ENCODE measurements around the gene RMDN3.

The RMDN3 gene

DNA sequence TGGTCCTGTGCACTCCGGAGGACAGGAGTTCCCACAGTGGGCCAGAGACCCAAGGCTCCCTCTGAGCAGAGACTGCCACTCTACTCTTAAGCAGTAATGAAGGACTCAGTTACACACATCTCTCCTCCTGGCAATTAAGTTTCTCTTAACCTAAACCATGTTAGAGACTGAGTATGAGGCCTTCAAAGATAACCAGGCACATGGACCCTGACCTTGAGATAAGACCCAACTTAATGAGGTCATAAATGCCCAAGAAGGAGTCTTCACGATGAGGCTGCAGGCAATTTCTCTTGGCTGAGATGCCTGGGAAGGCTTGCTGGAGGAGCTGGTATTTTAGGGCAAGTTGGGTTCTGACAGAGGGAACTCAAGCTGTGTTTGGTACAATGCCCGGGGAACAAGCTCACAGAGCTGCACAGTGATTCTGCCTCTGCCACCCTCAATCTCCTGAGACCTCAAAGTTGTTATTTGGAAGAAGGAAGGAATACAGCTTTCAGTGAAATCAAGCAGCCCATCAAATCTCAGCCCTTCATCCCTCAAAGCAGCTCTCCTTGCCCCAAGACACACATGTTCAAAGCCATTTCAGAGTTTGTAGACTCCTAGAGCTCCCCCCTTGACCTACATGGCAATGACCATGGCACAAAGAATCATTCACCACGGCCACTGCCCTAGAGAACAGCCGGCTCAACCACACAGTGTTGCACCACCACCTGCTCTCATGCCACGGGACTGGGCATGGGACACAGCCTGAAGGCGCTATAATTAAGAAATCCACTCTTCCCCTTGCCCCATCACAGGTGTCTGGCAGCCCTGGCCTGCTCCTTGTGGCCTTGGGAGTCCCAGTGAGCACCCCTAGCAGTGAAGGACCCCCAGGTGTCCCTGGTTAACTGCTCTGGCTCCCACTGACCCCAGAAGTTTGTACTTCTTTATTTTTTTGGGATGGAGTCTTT lies 7.1 kb downstream of the RMDN3 start:
- no peak for DNase-seq (ENCODE audit: low read depth)

DNA sequence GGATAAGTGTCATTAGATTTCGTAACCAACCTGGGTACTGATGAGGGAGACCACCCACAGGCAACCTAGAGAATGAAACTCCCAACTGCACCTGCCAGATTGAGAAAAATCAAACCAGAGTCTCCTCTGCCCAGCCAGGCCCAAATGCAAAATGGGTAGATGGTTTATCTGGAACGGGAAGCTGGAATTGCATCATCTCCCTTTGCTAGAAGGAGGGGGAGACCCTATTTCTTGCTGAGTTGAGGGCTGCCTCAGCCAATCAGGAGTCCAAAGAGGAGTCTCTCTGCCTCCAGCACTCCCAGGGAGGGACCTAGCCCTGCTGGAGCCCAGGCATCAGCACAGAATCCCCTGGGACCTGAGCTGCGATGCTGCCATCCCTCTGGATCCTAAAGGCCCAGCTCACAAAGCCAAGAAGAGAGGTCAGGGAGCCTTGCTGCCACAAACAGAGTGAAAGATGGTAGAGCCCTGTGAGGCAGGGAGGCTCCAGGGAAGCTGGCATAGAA lies 8.1 kb downstream of the RMDN3 start:
- DNase-seq (ENCODE audit: low read depth), result no peak

DNA sequence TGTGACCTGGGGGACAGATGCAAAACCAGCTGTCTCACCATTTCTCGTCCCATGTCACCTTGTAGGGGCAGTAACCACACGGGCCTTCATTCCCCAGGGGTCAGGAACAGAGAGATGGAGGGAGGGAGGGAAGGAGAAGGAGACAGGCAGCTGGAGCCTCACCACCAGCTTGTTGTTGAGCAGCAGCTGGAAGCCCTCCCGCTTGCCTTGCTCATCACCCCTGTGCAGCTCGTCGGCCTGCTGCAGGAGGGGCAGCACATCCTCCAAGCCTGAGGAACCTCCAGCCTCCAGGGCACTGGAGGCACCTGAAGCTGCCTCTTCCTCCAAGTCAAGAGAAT lies 10.3 kb downstream of the RMDN3 start:
- no peak for DNase-seq (ENCODE audit: low read depth)

DNA sequence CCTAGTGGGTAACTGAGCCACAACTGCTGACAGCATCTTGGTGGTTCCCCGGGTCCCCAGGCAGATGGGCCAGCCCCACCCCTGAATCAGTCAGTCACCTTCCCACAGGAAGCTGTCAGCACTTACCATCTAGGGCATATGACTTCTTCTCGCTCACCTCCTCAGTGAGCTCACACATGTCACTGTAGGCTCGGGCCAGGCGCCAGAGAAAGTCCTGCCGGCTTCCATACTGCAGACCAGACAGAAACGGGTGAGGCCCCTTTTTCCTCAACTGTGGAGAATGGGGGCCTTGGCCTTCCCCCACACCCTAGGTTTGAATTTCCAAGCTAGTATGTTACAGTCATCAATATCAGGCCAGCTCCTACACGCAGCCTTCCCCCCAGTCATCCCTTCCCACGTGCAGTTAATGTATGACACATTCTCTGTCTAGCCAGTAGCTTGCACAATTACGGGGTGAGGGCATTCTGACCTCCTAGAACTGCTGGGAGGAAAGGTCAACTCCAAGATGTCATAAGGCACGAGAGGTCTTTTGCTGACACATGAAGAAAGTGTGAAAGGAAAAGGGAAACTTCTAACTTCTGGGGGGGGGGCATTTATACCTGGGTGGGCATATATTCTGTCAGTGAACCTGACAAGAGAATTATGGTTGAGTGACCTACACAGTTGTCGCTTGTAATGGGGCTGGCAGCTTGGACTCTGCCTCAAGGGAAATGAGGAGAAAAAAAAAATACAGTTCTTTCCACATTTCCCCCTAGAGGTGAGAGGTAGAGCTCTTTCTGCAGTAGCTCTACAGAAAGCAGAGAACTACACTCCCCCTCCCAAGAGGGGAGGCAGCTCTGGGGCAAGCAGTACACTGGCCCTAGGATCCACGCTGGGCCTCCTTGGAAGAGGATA lies 10.9 kb downstream of the RMDN3 start:
- DNase-seq (ENCODE audit: low read depth), result peak; percentile 42

DNA sequence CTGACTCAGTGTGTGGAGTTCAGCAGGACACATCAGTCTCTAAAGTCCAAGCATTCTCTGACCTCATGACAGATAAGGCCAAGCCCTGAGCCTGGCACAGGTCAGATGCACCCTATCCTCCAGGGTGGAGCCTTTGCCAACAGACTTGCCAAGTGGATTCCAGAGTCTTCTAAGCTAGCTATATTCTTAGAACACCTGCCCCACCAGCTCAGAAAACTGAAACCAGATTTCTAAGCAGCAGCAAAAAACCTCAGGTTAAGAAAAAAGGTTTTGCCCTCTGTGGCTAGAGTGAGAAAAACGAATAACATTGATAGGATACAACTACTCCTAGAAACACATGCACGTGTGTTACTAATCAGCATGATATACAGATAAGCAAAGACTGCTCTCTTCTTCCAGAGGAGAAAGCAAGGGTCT lies 11.6 kb downstream of the RMDN3 start:
- no peak for DNase-seq (ENCODE audit: low read depth)

DNA sequence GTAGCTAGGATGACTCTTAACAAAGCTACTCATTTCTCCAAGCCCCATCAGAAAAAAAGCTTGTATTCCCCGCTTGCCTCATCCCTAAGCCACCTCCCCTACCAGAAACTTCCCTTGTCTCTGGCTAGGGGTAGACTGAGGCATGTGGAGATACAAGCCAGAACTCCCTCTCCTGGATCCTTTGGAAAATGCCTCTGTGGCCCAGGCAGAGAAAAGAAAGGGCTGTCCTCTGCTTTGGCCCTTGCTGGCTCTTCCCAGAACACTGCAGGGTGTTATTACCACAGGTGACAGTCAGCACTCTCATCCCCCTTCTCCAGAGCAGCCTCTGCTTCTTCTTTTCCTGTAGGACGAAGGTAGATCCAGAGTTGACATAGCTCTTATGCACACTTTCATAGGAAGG lies 15.2 kb downstream of the RMDN3 start:
- no peak for DNase-seq (ENCODE audit: low read depth)

DNA sequence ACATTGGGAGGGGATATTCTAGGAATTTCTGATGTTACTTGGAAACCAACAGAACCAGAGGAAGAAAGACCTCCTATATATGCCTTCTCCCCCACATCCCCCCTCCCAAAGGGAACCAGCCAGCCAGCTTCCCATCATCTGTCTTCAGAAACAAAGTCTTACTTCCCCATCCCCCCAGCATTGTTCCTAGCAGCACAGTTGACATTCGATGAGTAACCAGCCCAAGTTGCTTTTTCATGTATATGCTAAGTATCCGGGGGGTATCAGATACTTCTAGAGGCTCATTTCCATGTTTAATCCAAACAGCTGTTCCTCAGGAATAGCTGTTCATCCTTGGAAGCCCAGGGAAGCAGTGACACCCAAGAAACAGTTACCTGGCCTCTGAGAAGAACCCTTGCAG lies 16.0 kb downstream of the RMDN3 start:
- DNase-seq (ENCODE audit: low read depth), result no peak

DNA sequence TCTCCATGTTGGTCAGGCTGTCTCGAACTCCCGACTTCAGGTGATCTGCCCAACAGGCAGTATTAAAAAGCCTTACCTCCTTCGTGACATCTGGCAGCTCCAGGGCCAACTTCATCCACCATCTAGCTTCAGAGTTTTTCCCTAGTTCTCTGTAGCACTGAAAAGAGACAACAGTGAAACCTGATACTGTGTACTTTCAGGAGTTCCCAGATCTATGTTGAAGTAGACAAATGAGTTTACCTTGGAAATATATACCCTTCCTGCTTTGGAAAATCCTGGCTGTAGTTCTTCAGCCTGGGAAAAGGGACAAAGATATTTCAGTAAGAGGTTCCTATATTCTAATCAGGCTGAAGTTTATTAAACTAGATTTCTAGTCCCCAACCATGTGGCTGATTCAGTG lies 18.0 kb downstream of the RMDN3 start:
- no peak for DNase-seq (ENCODE audit: low read depth)

DNA sequence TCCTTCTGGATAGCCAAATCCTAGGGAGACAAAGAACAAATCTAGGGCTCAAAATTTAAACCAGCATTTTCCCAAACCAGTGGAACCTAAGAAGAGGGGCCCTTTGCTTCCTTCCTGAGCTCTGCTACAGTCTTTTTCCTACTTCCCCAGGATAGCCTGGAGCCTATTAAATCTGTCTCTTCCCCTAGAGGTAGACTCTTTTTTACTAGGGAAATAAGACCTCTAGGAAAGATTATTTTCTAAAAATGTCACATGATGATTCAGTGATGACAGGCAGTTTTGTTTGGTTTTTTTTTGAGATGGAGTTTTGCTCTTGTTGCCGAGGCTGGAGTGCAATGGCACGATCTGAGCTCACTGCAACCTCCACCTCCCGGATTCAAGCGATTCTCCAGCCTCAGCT lies 18.5 kb downstream of the RMDN3 start:
- no peak for DNase-seq (ENCODE audit: low read depth)

DNA sequence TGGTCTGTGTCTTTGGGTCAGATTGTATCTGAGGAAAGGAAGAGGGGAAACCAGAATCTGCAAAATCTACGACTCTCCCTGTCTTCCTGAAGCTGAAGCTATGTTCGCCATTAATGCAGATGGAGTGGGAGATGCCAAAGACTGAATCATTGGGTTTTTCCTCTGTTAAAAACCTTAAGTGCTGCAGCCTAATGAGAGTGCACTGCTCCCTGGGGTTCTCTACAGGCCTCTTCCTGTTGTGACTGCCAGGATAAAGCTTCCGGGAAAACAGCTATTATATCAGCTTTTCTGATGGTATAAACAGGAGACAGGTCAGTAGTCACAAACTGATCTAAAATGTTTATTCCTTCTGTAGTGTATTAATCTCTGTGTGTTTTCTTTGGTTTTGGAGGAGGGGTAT lies 24.0 kb downstream of the RMDN3 start:
- DNase-seq (ENCODE audit: low read depth), result no peak

DNA sequence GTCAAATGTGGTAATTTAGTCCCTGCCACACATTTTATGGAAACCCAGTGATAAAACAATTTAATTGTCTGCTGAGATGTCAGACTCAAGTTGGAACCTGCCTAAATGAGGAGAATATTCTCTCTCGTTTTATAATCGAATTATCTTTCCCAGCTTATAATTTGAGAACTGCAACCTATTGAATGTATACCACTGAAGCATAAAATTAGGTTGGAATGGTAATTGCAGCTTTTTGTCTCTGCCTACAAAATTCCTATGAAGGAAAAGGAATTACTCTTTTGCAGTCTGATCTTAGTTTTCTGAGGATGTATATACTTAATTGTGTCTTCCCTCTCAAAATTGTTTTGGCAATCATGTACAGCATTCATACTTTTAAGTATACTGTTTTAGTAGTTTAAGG lies 31.1 kb downstream of the RMDN3 start:
- DNase-seq (ENCODE audit: low read depth), result no peak

DNA sequence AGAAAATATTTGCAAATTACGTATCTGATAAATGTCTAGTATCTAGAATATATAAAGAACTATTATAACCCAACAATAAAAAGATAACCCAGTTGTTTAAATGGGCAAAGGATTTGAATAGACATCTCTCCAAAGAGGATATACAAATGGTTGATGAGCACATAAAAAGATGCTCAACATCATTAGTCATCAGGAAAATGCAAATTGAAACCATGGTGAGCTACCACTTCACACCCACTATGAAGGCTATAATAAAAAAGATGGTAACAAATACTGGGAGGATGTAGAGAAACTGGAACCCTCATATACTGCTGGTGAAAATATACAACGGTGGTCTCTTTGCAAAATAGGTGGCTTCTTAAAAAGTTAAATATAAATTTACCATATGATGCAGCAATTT lies 32.1 kb downstream of the RMDN3 start:
- no peak for DNase-seq (ENCODE audit: low read depth)

DNA sequence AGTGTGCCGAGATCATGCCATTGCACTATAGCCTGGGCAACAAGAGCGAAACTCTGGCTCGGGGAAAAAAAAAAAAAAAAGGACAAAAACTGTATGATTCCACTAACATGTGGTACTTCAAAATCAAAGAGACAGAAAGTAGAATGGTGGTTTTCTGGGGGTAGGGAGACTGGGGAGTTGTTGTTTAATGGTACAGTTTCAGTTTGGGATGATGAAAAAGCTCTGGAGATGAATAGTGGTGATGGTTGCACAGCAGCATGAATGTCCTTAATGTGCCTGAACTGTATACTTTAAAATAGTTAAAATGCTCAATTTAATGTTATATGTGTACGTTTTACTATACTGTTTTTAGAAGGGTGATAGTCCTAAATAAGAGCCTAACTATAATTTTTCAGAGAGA lies 32.7 kb downstream of the RMDN3 start:
- DNase-seq (ENCODE audit: low read depth), result no peak

DNA sequence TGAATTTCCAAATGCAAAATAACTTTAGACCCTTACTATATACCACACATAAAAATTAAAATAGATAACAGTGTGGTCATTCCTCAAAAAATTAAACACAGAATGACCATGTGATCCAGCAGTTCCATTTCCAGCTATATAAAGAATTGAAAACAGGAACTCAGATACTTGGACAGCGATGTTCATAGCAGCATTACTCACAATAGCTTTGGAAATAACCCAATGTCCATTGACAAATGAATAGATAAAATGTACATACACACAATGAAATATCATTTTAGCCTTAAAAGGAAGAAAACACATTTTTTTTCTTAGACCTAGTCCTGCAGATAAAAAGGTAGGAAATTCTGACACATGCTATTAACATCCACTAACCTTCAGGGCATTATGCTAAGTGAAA lies 33.4 kb downstream of the RMDN3 start:
- no peak for DNase-seq (ENCODE audit: low read depth)

DNA sequence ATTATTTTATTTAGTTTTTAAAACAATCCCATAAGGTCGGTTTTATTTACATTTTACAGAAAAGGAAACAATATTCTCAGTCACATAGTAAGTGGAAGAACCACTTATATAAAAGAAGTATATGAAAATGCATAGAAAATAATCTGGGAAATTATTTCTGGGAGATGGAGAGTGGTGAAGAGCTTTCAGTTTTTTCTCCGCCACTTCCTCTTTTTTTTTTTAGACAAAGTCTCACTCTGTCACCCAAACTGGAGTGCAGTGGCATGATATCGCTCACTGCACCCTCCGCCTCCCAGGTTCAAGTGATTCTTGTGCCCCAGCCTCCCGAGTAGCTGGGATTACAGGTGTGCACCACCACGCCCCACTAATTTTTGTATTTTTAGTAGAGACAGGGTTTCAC lies 38.9 kb downstream of the RMDN3 start:
- DNase-seq (ENCODE audit: low read depth), result no peak

DNA sequence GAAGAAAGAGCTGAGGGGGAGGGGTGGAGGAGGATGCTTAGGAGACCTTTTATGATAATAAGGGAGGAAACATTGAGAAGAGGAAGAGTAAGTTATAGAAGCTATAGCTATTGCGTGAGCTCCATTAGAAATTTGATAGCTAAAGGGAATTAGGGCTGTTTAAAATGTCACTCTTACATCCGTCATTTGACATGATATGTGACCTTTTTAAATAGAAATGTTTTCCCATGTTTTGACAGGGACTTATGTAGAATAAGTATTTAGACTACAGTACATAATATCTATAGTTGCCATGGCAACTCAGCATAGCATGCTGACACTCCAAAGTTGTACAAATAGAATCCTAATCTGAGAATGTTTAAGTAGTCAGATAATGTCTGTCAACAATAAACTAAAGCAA lies 40.9 kb downstream of the RMDN3 start:
- no peak for DNase-seq (ENCODE audit: low read depth)

DNA sequence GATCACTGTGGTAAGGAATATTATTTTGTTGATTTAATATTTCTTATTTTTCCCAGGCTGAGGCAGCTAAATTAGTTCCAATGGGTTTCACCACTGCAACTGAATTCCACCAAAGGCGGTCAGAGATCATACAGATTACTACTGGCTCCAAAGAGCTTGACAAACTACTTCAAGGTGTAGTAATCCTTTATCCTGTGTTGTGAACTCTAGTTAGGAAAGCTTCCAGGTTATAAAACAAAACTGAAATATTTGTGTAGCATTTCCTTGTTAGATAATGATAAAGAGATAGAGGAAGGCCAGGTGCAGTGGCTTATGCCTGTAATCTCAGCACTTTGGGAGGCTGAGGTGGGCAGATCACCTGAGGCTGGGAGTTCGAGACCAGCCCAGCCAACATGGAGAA lies 48.9 kb downstream of the RMDN3 start:
- DNase-seq (ENCODE audit: low read depth), result no peak

DNA sequence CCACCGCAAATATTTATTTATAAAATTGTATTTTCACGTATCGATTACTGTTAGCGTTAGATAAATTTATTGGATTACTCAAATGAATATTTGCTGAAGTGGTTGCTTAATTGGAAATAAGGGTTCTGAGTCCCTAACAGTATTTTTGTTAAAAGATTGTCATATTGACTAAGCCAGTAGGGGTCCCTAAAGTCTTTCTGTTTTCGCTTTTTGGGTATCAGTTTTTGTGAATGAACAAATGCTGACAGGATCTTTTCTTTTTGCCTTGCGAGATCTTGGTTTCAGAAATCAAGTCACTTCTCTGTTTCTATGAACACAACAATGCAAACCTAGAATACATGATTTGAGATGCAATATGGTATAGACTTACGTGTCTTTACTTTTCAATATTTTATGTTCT lies 53.0 kb downstream of the RMDN3 start:
- no peak for DNase-seq (ENCODE audit: low read depth)

DNA sequence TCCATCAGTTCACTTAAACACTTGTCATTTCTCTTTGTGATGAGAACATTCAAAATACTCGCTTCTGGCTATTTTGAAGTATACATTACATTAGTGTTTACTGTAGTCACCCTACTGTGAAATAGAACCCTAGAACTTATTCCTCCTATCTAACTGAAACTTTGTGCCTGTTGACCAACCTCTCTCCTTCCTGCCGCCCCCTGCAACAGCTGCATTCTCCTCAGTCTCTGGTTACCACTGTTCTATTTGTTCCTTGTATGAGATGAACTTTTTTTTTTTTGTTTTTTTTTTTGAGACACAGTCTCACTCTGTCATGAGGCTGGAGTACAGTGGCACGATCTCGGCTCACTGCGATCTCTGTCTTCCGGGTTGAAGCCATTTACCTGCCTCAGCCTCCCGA lies 57.1 kb downstream of the RMDN3 start:
- no peak for DNase-seq (ENCODE audit: low read depth)

DNA sequence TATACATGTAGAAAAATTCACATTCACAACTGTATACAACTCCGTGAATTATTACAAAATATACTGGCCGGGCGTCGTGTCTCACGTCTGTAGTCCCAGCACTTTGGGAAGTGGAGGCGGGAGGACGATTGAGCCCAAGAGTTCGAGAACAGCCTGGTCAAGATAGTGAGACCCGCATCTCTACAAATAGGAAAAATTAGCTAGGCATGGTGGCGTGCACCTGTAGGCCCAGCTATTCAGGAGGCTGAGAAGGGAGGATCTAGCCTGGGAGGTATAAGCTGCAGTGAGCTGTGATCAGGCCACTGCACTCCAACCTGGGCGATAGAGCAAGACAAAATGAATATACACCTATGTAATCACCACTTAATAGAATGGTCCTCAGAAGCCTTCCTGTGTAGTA lies 58.8 kb downstream of the RMDN3 start:
- DNase-seq (ENCODE audit: low read depth), result no peak

DNA sequence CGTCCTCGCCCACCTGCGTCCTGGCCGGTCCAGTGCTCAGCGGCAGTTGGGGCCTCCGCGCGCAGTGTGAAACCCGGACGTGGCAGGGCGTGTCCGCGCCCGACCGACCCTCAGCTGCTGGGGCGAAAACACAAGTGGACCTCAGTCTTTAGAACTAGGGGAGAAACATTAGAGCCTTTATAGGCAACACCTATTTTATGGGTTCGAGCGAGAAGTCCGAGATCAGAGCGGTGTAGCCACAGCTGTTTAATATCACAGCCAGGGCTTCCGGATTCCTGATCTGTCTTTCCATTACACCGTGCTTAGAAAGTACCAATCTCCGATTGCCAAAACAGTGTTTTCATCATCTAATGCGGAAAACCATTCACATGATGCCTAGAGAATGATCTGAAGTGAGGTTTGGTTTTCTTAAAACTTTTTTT lies 59.6 kb downstream of the RMDN3 start:
- no peak for DNase-seq (ENCODE audit: low read depth)

DNA sequence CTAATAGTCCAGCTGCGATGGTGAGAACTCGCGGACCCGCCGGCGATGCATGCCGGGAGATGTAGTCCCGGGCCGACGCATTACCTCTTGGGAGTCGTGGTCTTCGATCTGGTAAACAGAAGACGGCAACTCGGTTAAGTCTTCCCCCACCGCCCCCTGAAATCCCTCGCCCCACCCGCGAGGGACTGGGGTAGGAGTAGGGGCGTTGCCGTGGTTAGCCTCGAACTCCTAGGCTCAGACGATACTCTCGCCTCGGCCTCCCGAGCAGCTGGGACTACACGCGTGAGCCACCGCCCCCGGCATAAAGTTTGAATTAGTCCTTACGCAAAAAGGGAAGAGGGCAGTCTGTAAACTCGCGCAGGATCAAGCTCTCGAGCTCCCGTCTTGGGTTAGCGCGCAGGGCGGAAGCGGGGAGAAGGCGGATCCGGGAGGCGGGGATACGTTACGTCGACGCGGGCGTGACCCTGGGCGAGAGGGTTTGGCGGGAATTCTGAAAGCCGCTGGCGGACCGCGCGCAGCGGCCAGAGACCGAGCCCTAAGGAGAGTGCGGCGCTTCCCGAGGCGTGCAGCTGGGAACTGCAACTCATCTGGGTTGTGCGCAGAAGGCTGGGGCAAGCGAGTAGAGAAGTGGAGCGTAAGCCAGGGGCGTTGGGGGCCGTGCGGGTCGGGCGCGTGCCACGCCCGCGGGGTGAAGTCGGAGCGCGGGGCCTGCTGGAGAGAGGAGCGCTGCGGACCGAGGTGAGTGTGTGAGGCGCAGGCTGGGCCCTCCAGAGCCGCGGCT lies 60.2 kb downstream of the RMDN3 start, which contains the start of gene RAD51:
RAD51 (plus strand) TSS at position 487 of the 781 bp plus-strand sequence. CDS start 3,585 bp downstream, outside the sequence.
- peak; percentile 88 for DNase-seq (ENCODE audit: low read depth)
